Measurements from ENCODE around the gene APPBP2. TPM values are rescaled to one million over a fixed set of nuclear protein-coding genes. Genes with fewer than 3 reads are reported as not detected.

Gene APPBP2
- polyA plus RNA-seq, 1 of the 3 experiments (the other 2 are of a cell fraction) = 7.6 TPM

DNA sequence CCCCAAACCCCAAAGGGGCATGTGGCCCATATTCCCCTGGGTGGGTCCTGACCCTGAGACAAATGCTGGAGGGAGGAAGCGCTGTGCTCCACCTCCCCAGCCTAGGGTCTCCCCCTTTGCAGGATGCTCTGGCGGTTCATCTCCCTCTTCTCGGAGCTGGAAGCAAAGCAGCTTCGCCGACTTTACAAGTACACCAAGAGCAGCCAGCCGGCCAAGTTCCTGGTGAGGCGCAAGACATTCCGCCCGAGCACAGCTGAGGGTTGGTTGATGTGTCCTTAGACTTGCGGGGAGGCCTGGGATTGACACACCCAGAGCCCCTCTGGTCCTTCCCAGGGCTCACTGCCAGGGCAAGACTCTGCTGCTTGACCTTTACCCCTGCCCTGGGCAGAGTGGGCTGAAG, 99.4 kb downstream of the APPBP2 start:
- no peak for TF ChIP-seq FOSL2 (IDR thresholded peaks at IDR 0.05; ENCODE audit: borderline replicate concordance, low read depth)
- TF ChIP-seq, protein P1, sequence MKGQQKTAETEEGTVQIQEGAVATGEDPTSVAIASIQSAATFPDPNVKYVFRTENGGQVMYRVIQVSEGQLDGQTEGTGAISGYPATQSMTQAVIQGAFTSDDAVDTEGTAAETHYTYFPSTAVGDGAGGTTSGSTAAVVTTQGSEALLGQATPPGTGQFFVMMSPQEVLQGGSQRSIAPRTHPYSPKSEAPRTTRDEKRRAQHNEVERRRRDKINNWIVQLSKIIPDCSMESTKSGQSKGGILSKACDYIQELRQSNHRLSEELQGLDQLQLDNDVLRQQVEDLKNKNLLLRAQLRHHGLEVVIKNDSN (IDR thresholded peaks at IDR 0.05; ENCODE audit: borderline replicate concordance, low read depth) = no peak
- TF ChIP-seq SMC3 (IDR thresholded peaks at IDR 0.05; ENCODE audit: low read depth, low read length) = no peak
- TF ChIP-seq GATA2 (CRISPR knock-in tag; IDR thresholded peaks at IDR 0.05) = no peak
- no peak for TF ChIP-seq GABPA (IDR thresholded peaks at IDR 0.05; ENCODE audit: low read depth)
- TF ChIP-seq NRF1 (IDR thresholded peaks at IDR 0.05; ENCODE audit: low read depth, low read length) = no peak
- TF ChIP-seq SIN3A (IDR thresholded peaks at IDR 0.05; ENCODE audit: borderline replicate concordance, low read depth, low read length) = no peak
- TF ChIP-seq TEAD4 (IDR thresholded peaks at IDR 0.05; ENCODE audit: borderline replicate concordance, insufficient read depth) = no peak
- TF ChIP-seq ELF1 (IDR thresholded peaks at IDR 0.05) = no peak
- TF ChIP-seq EZH2phosphoT487 (IDR thresholded peaks at IDR 0.05; ENCODE audit: borderline replicate concordance, low read depth) = no peak
- CTCF ChIA-PET = interaction anchor here (0.9 to 2.6 kb wide), 2 partner anchors 195 to 285 kb away, joined by 4 to 8 read pairs; no protein-coding TSS in a partner anchor
- H2AFZ ChIP-seq (ENCODE audit: low read depth) = no peak overlapping the region
- H3K27me3 ChIP-seq (ENCODE audit: insufficient read depth) = no peaks in the 10 kb centered on the region
- H3K36me3 ChIP-seq (replicated peaks in 1 of 2; ENCODE audit: control insufficient read depth in 1 of 2, insufficient read depth in 2 of 2, low read length in 1 of 2) = no peaks in the 10 kb centered on the region
- H3K4me1 ChIP-seq (ENCODE audit: control insufficient read depth in 1 of 2, insufficient read depth in 2 of 2, low read depth in 1 of 2, low read length in 1 of 2) = no peaks in the 10 kb centered on the region; a peak in 1 of 4 replicates
- no peaks in the 10 kb centered on the region for H3K9me3 ChIP-seq
- H3K4me2 ChIP-seq = no peak overlapping the region
- H3K9me2 ChIP-seq = no peaks in the 10 kb centered on the region
- no peaks in the 10 kb centered on the region for H3K79me2 ChIP-seq (ENCODE audit: insufficient read depth)
- H3K27ac ChIP-seq (ENCODE audit: low read depth in 2 of 2, low read length in 1 of 2) = no peak overlapping the region
- no peak for DNase-seq
- 83% methylated on average over 9 of the region's 10 CpGs for WGBS (ENCODE audit: low lambda C conversion rate)
- H4K20me1 ChIP-seq (ENCODE audit: insufficient read depth) = no peaks in the 10 kb centered on the region
- POLR2A ChIA-PET = no interaction called here
- H3F3A ChIP-seq (replicated peaks; ENCODE audit: insufficient read depth) = no peaks in the 10 kb centered on the region
- H3K4me3 ChIP-seq (ENCODE audit: low read depth in 2 of 2, low read length in 1 of 2) = no peak overlapping the region
- H3K9ac ChIP-seq = no peak overlapping the region

DNA sequence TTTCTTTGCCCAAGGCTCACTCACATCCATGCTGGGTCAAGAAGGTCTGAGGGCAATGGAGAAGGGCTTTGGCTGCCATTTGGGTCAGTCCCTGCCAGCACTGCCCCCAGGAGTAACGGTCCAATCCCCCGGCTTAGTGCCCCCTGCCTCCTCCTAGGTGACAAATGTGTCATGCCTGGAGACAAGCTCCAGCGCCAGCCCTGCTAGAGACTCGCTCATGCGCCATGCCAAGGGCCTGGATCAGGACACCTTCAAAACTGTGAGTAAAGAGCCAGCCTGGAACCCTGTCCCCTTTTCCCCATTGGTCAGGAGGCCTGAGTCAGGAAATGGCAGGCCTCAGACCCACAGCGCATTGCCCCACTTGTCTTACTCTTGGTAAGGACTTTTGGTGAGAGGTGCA, 100.4 kb downstream of the APPBP2 start:
- TF ChIP-seq, protein P2, sequence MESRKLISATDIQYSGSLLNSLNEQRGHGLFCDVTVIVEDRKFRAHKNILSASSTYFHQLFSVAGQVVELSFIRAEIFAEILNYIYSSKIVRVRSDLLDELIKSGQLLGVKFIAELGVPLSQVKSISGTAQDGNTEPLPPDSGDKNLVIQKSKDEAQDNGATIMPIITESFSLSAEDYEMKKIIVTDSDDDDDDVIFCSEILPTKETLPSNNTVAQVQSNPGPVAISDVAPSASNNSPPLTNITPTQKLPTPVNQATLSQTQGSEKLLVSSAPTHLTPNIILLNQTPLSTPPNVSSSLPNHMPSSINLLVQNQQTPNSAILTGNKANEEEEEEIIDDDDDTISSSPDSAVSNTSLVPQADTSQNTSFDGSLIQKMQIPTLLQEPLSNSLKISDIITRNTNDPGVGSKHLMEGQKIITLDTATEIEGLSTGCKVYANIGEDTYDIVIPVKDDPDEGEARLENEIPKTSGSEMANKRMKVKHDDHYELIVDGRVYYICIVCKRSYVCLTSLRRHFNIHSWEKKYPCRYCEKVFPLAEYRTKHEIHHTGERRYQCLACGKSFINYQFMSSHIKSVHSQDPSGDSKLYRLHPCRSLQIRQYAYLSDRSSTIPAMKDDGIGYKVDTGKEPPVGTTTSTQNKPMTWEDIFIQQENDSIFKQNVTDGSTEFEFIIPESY (IDR thresholded peaks at IDR 0.05; ENCODE audit: borderline replicate concordance, low read depth) = no peak
- TF ChIP-seq FOXJ3 (CRISPR knock-in tag; IDR thresholded peaks at IDR 0.05) (no peak), RAD21 (IDR thresholded peaks at IDR 0.05; ENCODE audit: low read length) (no peak), ELF1 (IDR thresholded peaks at IDR 0.05) (no peak), POLR2AphosphoS5 (IDR thresholded peaks at IDR 0.05; ENCODE audit: low read depth, low read length) (no peak), EP300 (IDR thresholded peaks at IDR 0.05; ENCODE audit: borderline replicate concordance in 1 of 2, low read depth in 1 of 2, low read length in 1 of 2) (no peak), RFX5 (IDR thresholded peaks at IDR 0.05; ENCODE audit: low read length) (no peak), FOSL2 (IDR thresholded peaks at IDR 0.05; ENCODE audit: borderline replicate concordance, low read depth) (no peak)
- H3K27ac ChIP-seq (ENCODE audit: low read depth in 2 of 2, low read length in 1 of 2) = no peak overlapping the region
- H2AFZ ChIP-seq (ENCODE audit: low read depth) = no peak overlapping the region
- H4K20me1 ChIP-seq (ENCODE audit: insufficient read depth) = no peaks in the 10 kb centered on the region
- H3K9ac ChIP-seq = no peak overlapping the region
- H3K9me2 ChIP-seq = no peaks in the 10 kb centered on the region
- no peak overlapping the region for H3K4me2 ChIP-seq
- peak; percentile 14 for DNase-seq
- H3F3A ChIP-seq (replicated peaks; ENCODE audit: insufficient read depth) = no peaks in the 10 kb centered on the region
- no peak overlapping the region for H3K4me3 ChIP-seq (ENCODE audit: low read depth in 2 of 2, low read length in 1 of 2)
- no peaks in the 10 kb centered on the region for H3K27me3 ChIP-seq (ENCODE audit: insufficient read depth)
- H3K4me1 ChIP-seq (ENCODE audit: control insufficient read depth in 1 of 2, insufficient read depth in 2 of 2, low read depth in 1 of 2, low read length in 1 of 2) = no peaks in the 10 kb centered on the region; a peak in 1 of 4 replicates
- H3K36me3 ChIP-seq (replicated peaks in 1 of 2; ENCODE audit: control insufficient read depth in 1 of 2, insufficient read depth in 2 of 2, low read length in 1 of 2) = no peaks in the 10 kb centered on the region
- ChIA-PET CTCF (interaction anchor here (0.6 to 2.6 kb wide), 3 partner anchors 10 to 194 kb away, joined by 3 to 8 read pairs (median 5); no protein-coding TSS in a partner anchor), POLR2A (no interaction called here)
- 93% methylated on average over 5 of the region's 6 CpGs for WGBS (ENCODE audit: low lambda C conversion rate)
- no peaks in the 10 kb centered on the region for H3K9me3 ChIP-seq
- no peaks in the 10 kb centered on the region for H3K79me2 ChIP-seq (ENCODE audit: insufficient read depth)
